Measurements from ENCODE around the gene GOSR1.

GRCh38 chr17:30550512-30551273 lies 73.5 kb downstream of the GOSR1 start:
- TF ChIP-seq POLR2AphosphoS5 (IDR thresholded peaks at IDR 0.05) (no peak), CTCF (IDR thresholded peaks at IDR 0.05) (no peak)

All from prostate gland (tissue), 2 donors.